ENCODE results near the gene PIAS4.

PIAS4 gene

DNA sequence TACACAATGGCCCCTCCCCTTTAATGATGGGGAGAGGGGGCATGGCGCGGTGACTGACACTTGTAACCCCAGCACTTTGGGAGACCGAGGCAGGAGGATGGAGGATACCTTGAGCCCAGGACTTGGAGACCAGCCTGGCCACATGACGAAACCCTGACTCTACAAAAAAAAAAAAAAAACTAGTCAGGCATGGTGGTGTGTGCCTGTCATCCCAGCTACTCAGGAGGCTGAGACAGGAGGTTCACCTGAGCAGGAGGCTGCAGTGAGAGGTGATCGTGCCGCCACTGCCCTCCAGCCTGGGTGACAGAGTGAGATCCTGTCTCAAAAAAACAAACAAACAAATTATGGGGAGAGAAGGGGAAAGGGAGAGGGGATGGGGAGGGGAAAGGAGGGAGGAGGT, 72.9 kb downstream of the PIAS4 start:
- no peak for DNase-seq

- no peak for DNase-seq
Observed at GRCh38 chr19:4081441-4082129, 74.0 kb downstream of the PIAS4 start.

GRCh38 chr19:4082172-4082571, 74.6 kb downstream of the PIAS4 start:
- no peak for DNase-seq

GRCh38 chr19:4083677-4084546, 76.4 kb downstream of the PIAS4 start:
- DNase-seq: no peak

GRCh38 chr19:4084547-4084877, 77.0 kb downstream of the PIAS4 start:
- DNase-seq: no peak

- no peak for DNase-seq
Observed at GRCh38 chr19:4086411-4086867, 78.9 kb downstream of the PIAS4 start.

DNA sequence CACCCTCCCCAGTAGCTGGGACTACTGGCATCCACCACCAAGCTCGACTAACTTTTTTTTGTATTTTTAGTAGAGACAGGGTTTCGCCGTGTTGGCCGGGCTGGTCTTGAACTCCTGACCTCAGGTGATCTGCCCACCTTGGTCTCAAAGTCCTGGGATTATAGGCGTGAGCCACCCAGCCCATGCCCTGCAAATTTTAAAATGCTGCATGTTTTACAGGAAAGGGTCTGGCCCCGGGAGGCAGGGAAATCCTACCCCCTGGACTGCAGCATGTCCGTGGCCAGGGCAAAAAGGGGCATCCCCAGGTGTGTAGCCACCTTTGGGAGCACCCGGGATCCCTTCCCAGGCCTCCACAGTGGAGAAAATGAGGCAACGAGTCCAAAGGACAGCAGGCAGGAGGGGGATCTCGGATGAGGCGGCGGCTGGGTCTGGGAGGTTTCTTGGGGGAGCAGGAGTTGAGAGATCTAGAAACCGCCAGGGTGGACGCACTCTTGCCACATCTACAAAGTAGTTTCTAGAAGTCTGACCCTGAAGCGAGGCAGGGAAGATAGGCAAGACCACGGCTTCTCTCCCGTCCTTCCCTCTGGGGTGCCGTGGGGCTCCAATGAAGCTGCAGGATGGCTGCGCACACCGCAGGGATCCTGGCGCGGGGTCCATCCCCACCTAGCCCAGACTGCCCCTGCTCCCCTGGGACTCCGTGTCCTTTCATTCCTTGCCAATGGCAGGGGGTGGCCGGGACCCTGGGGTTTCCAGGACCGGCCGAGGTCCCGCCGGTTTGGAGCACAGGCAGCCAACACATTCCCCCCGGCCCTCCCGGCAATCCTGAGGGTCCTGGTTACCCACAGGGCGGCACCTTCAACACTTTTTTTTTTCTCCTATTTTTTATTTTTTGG, 80.5 kb downstream of the PIAS4 start:
- DNase-seq: no peak

- DNase-seq: no peak
Observed at GRCh38 chr19:4088975-4089374, 81.4 kb downstream of the PIAS4 start.

Data from activated CD8-positive, alpha-beta memory T cell treated with anti-CD3 and anti-CD28 coated beads, Interleukin-2, amount 50 U/mL, for 48 hours (primary cell).